T-helper 2 cell treated with Interferon-gamma antibody and Interleukin-4, amounts not matched to agents 5 μg/mL and 100 μg/mL, for 36 hours (primary cell): Measurements from ENCODE around the gene ATP23.
A peak's percentile ranks its signal among the peaks of the same experiment; 100 is the strongest.

ENCODE experiments used
- DNase-seq: peaks from one replicate; pipeline ENCODE4 v3.0.0; 2021; ENCODE audit warnings: low spot score
- H3K27ac Mint-ChIP-seq: one replicate; pipeline ENCODE4 v1.8.0; 2021; ENCODE audit warnings: mild to moderate bottlenecking, mixed read lengths
- H3K27me3 Mint-ChIP-seq: one replicate; pipeline ENCODE4 v1.8.0; 2021; ENCODE audit warnings: low read depth, mixed read lengths
- H3K36me3 Mint-ChIP-seq: one replicate; pipeline ENCODE4 v1.8.0; 2021; ENCODE audit warnings: low read depth, mixed read lengths
- H3K4me1 Mint-ChIP-seq: one replicate; pipeline ENCODE4 v1.8.0; 2021; ENCODE audit warnings: low read depth, mixed read lengths
- H3K4me3 Mint-ChIP-seq: one replicate; pipeline ENCODE4 v1.8.0; 2022; ENCODE audit warnings: mild to moderate bottlenecking, moderate library complexity, mixed read lengths
- H3K9me3 Mint-ChIP-seq: one replicate; pipeline ENCODE4 v1.8.0; 2021; ENCODE audit warnings: mixed read lengths

The ATP23 gene

GRCh38 chr12:57941165-57941894 lies at the start of gene ATP23:
ATP23 (plus strand) TSS chr12:57941567; CDS start chr12:57941702, 135 bp downstream.
- Mint-ChIP-seq H3K4me3 (peak within 1 kb of the TSS; percentile 95), H3K9me3 (no peaks in the 10 kb centered on the region), H3K27me3 (no peaks in the 10 kb centered on the region), H3K36me3 (peaks cover 2% of the 10 kb centered on the region), H3K4me1 (peaks cover 38% of the 10 kb centered on the region), H3K27ac (peak within 1 kb of the TSS; percentile 99)
- peak; percentile 87 for DNase-seq

GRCh38 chr12:57892232-57892972 lies 49.0 kb upstream of the ATP23 start:
- DNase-seq: no peak
- no peak overlapping the region for H3K4me3 Mint-ChIP-seq
- no peak overlapping the region for H3K27ac Mint-ChIP-seq
- no peaks in the 10 kb centered on the region for H3K36me3 Mint-ChIP-seq
- H3K27me3 Mint-ChIP-seq: peaks cover 5% of the 10 kb centered on the region
- no peaks in the 10 kb centered on the region for H3K9me3 Mint-ChIP-seq
- peaks cover 34% of the 10 kb centered on the region for H3K4me1 Mint-ChIP-seq

- Mint-ChIP-seq H3K27ac (no peak overlapping the region), H3K4me1 (peaks cover 39% of the 10 kb centered on the region), H3K9me3 (no peaks in the 10 kb centered on the region), H3K27me3 (peaks cover 5% of the 10 kb centered on the region), H3K4me3 (no peak overlapping the region), H3K36me3 (no peaks in the 10 kb centered on the region)
- no peak for DNase-seq
These were observed 47.7 kb upstream of the ATP23 start for GRCh38 chr12:57893431-57894353.

- Mint-ChIP-seq H3K4me3 (no peak overlapping the region), H3K4me1 (peaks cover 45% of the 10 kb centered on the region), H3K9me3 (no peaks in the 10 kb centered on the region), H3K27me3 (peaks cover 5% of the 10 kb centered on the region), H3K27ac (no peak overlapping the region), H3K36me3 (no peaks in the 10 kb centered on the region)
- no peak for DNase-seq
These were observed 46.7 kb upstream of the ATP23 start for GRCh38 chr12:57894399-57895292.

- peaks cover 47% of the 10 kb centered on the region for H3K4me1 Mint-ChIP-seq
- H3K9me3 Mint-ChIP-seq: no peaks in the 10 kb centered on the region
- no peak for DNase-seq
- no peaks in the 10 kb centered on the region for H3K36me3 Mint-ChIP-seq
- H3K27me3 Mint-ChIP-seq: peaks cover 6% of the 10 kb centered on the region
- no peak overlapping the region for H3K27ac Mint-ChIP-seq
- H3K4me3 Mint-ChIP-seq: peak overlapping the region; percentile 50
These were observed 45.8 kb upstream of the ATP23 start for GRCh38 chr12:57895389-57896114.

- no peak overlapping the region for H3K27ac Mint-ChIP-seq
- peaks cover 7% of the 10 kb centered on the region for H3K27me3 Mint-ChIP-seq
- no peaks in the 10 kb centered on the region for H3K36me3 Mint-ChIP-seq
- H3K9me3 Mint-ChIP-seq: no peaks in the 10 kb centered on the region
- peaks cover 47% of the 10 kb centered on the region for H3K4me1 Mint-ChIP-seq
- no peak for DNase-seq
- H3K4me3 Mint-ChIP-seq: peak overlapping the region; percentile 50
These were observed 45.3 kb upstream of the ATP23 start for GRCh38 chr12:57896115-57896433.

GRCh38 chr12:57896434-57897201 lies 44.7 kb upstream of the ATP23 start:
- DNase-seq: no peak
- H3K9me3 Mint-ChIP-seq: no peaks in the 10 kb centered on the region

GRCh38 chr12:57897286-57897974 lies 43.9 kb upstream of the ATP23 start:
- Mint-ChIP-seq H3K36me3 (no peaks in the 10 kb centered on the region), H3K27me3 (peaks cover 2% of the 10 kb centered on the region), H3K4me3 (peak overlapping the region; percentile 81), H3K9me3 (no peaks in the 10 kb centered on the region), H3K27ac (peak overlapping the region; percentile 98), H3K4me1 (peaks cover 47% of the 10 kb centered on the region)
- DNase-seq: no peak

More at GRCh38 chr12:57896434-57897201, 44.7 kb upstream of the ATP23 start:
- Mint-ChIP-seq H3K4me3 (peak overlapping the region; percentile 81), H3K4me1 (peaks cover 47% of the 10 kb centered on the region), H3K27ac (peak overlapping the region; percentile 98), H3K36me3 (no peaks in the 10 kb centered on the region), H3K27me3 (peaks cover 7% of the 10 kb centered on the region)

- Mint-ChIP-seq H3K36me3 (no peaks in the 10 kb centered on the region), H3K4me1 (peaks cover 47% of the 10 kb centered on the region), H3K27ac (peak overlapping the region; percentile 98), H3K9me3 (no peaks in the 10 kb centered on the region), H3K27me3 (peaks cover 2% of the 10 kb centered on the region), H3K4me3 (peak overlapping the region; percentile 81)
- DNase-seq: no peak
These were observed 42.9 kb upstream of the ATP23 start for GRCh38 chr12:57898308-57898970.

- no peaks in the 10 kb centered on the region for H3K36me3 Mint-ChIP-seq
- H3K27ac Mint-ChIP-seq: peak overlapping the region; percentile 98
These were observed 42.2 kb upstream of the ATP23 start for GRCh38 chr12:57899010-57899662.

GRCh38 chr12:57902478-57902969 lies 38.8 kb upstream of the ATP23 start:
- DNase-seq: no peak
- no peaks in the 10 kb centered on the region for H3K36me3 Mint-ChIP-seq
- no peaks in the 10 kb centered on the region for H3K9me3 Mint-ChIP-seq

More at GRCh38 chr12:57899010-57899662, 42.2 kb upstream of the ATP23 start:
- peak; percentile 81 for DNase-seq
- H3K9me3 Mint-ChIP-seq: no peaks in the 10 kb centered on the region
- H3K4me1 Mint-ChIP-seq: peaks cover 47% of the 10 kb centered on the region
- H3K4me3 Mint-ChIP-seq: peak overlapping the region; percentile 81
- H3K27me3 Mint-ChIP-seq: peaks cover 2% of the 10 kb centered on the region

More at GRCh38 chr12:57902478-57902969, 38.8 kb upstream of the ATP23 start:
- no peak overlapping the region for H3K4me3 Mint-ChIP-seq
- peaks cover 19% of the 10 kb centered on the region for H3K27me3 Mint-ChIP-seq
- H3K4me1 Mint-ChIP-seq: peaks cover 28% of the 10 kb centered on the region
- H3K27ac Mint-ChIP-seq: no peak overlapping the region
